Fibroblast of pulmonary artery (primary cell): ENCODE data around the gene PHACTR3.

Experiments
- DNase-seq: peaks from one replicate; pipeline ENCODE4 v3.0.0-alpha.2; 2010; ENCODE audit warnings: low read depth
- H3K4me3 ChIP-seq: replicated peaks from 2 replicates; pipeline ENCODE4 v1.5.1; 2011; ENCODE audit warnings: low read depth, mild to moderate bottlenecking, control low read depth, low read length, moderate library complexity
- TF ChIP-seq, protein P1 (sequence below): IDR thresholded peaks from 2 replicates; pipeline ENCODE4 v1.5.1; 2011; ENCODE audit warnings: mild to moderate bottlenecking, control low read depth, low read length, inconsistent platforms; ENCODE audit errors: missing control alignments

PHACTR3 gene

DNA sequence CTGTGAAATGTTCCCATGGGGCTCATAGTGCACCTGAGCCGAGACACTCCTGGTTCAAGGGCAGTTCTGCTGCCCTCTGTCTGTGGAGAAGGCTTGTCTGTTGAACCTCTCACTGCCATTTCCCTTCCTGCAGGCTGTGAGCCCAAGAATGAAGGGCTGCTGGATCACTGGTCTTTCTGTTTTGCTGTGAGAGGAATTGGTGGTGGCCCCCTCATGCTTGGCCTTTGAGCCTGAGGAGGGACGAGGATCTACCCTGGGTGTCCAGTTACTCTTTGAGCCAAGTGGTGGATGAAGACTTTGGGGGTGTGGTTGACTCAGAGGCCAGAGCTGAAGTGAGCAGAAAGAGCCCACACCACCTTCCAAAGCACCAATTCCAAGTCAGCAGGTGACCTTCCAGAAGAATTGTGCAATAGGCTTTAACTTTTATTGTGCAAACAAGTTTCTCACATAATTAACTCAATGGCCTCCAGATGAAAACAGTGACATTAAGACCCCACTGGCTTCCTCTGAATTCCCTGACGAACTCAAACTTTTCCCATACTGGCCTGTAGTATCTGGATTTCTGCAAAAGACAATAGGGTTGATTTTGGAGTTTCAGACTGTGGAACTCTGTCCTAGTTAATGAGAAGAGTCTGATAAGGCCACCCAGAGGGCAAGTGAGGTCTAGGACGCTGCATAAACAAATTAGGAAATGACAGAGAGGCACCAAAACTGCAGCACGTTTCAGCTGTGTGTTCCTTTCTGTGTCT is 101.5 kb downstream of the PHACTR3 start:
- TF ChIP-seq, protein P1, sequence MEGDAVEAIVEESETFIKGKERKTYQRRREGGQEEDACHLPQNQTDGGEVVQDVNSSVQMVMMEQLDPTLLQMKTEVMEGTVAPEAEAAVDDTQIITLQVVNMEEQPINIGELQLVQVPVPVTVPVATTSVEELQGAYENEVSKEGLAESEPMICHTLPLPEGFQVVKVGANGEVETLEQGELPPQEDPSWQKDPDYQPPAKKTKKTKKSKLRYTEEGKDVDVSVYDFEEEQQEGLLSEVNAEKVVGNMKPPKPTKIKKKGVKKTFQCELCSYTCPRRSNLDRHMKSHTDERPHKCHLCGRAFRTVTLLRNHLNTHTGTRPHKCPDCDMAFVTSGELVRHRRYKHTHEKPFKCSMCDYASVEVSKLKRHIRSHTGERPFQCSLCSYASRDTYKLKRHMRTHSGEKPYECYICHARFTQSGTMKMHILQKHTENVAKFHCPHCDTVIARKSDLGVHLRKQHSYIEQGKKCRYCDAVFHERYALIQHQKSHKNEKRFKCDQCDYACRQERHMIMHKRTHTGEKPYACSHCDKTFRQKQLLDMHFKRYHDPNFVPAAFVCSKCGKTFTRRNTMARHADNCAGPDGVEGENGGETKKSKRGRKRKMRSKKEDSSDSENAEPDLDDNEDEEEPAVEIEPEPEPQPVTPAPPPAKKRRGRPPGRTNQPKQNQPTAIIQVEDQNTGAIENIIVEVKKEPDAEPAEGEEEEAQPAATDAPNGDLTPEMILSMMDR, result no peak
- no peak overlapping the region for H3K4me3 ChIP-seq
- no peak for DNase-seq

DNA sequence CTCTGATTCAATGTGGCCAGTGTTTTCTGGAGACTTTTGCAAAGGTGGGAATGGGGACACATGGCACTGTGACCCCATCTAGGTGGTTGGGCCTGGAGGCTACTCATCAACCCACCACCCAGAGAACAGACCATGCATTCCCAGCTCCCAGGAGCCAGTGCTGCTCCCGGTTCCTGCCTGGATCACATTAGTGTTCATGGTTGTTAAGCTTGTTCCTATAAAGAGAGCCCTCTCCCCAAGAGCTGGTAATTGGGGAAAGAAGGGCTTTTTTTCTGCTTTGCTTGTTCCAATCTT is 102.0 kb downstream of the PHACTR3 start:
- no peak overlapping the region for H3K4me3 ChIP-seq
- no peak for DNase-seq
- TF ChIP-seq, protein P1, result no peak

DNA sequence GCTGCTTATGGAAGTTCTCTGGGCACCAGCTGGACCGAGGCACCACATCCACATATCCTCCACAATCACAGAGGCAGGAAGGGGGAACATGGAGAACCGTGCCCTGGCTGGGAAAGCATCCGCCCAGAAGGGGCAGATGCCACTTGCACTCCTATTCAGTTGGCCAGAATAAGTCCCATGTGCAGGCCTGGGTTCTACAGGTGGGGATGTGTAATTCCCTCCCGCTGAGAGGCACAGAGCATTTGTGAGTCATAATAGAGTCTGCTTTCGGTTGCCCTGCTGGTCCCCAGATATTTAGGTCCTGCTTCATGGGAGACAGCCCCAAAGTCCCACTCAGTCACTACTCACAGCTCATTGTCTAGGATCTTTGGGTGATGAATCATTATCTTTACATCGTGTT is 104.0 kb downstream of the PHACTR3 start:
- DNase-seq, result no peak
- TF ChIP-seq, protein P1, result no peak
- no peak overlapping the region for H3K4me3 ChIP-seq

DNA sequence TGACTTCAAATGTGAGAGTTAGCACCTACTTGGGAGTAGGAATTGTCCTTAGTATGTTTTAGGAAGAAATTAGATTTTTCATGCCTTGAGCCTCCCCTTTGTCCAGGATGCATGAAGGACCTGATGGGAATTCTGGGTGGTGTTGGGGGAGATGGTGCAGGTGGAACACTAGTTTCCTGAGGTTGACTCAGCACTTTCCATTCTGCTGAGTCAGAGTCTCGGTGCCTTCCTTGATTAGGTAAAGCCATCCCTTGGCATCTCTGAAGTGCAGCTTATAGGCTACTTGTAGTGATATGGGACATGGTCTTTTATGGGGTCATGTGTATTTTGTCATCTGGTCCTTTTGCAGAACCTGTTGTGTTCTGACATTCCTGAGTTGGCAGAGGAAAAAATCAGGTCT is 105.3 kb downstream of the PHACTR3 start:
- TF ChIP-seq, protein P1, result no peak
- no peak for DNase-seq
- H3K4me3 ChIP-seq, result no peak overlapping the region

DNA sequence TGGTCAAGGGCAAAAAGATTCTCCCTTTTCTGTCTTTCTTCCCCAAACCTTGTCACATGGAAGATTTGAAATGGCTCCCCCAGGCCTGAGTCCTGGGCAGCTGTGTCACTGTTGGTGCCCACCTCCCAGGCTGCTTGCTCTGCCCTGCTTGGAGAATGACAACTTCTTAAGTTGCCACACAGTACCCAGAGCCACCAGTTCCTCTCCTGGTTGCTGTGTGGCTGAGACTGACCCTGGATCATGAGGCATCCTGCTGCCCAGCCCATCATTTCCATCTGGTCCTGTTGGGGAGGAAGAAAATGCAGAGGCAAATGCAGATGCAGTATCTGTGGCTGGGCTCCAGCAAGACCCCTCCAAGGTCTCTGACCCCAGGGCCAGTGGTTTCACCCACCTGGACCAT is 113.7 kb downstream of the PHACTR3 start:
- no peak overlapping the region for H3K4me3 ChIP-seq
- TF ChIP-seq, protein P1, result no peak
- DNase-seq, result no peak

DNA sequence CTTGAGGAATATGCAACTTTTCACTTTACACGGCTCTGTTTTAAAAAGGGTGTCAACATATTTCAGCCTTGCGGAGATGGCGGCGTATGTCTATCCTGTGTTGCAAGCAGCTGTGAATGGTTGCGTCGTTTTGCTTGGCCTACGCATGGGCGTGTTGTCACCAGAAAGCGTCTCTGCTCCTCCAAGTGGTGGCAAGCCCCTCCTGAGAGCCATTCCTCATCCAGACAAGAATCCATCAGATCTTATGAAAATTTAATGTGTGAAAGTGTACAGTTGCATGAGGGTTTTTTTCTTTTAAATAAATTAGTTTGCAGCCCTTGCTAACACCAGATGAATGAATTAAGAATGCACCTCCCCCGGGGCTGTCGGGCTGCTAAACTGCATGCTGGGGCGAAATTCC is 114.4 kb downstream of the PHACTR3 start:
- no peak for DNase-seq
- TF ChIP-seq, protein P1, result no peak

DNA sequence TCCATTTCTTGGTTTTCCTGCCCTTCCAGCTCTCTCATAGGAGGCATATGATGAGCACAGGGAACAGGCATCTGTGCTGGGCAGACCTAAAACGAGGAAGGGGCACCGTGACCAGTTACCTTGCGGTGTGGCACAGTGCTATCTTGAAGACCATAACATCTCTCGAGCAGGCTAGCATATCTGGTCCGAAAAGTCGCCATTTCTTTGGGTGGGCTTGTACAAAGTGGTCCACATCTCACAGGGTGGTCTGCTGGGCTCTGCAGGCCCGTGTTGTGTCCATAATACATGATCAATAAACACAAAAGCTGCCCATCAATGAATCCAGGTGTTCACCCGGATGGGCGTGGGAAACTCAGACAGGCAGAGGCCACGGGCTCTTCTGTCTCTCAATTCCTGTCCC is 115.7 kb downstream of the PHACTR3 start:
- TF ChIP-seq, protein P1, result no peak
- DNase-seq, result no peak
- H3K4me3 ChIP-seq, result no peak overlapping the region

More for the DNA sequence above, 114.4 kb downstream of the PHACTR3 start:
- H3K4me3 ChIP-seq, result no peak overlapping the region
